IPS DF 19.7 (cell line): ENCODE measurements around the gene INKA2.

ENCODE experiments used
- DNase-seq: peaks from one replicate; pipeline ENCODE4 v3.0.0-alpha.2; 2013; ENCODE audit warnings: low read depth, low spot score

Gene INKA2

GRCh38 chr1:111733183-111733991 is 5.8 kb downstream of the INKA2 start:
- DNase-seq: no peak

- DNase-seq: no peak
Observed at GRCh38 chr1:111732718-111733117, 6.5 kb downstream of the INKA2 start.

- no peak for DNase-seq
Observed at GRCh38 chr1:111731956-111732355, 7.2 kb downstream of the INKA2 start.

GRCh38 chr1:111730706-111731105 is 8.5 kb downstream of the INKA2 start:
- DNase-seq: no peak

GRCh38 chr1:111729946-111730681 is 9.1 kb downstream of the INKA2 start:
- no peak for DNase-seq

- no peak for DNase-seq
Observed at GRCh38 chr1:111729271-111729921, 9.8 kb downstream of the INKA2 start.

GRCh38 chr1:111727056-111727455 is 12.1 kb downstream of the INKA2 start:
- no peak for DNase-seq

GRCh38 chr1:111725192-111725591 is 14.0 kb downstream of the INKA2 start:
- no peak for DNase-seq

GRCh38 chr1:111723871-111724270 is 15.3 kb downstream of the INKA2 start:
- no peak for DNase-seq

- DNase-seq: no peak
Observed at GRCh38 chr1:111723091-111723806, 15.9 kb downstream of the INKA2 start.

- no peak for DNase-seq
Observed at GRCh38 chr1:111720977-111721786, 18.0 kb downstream of the INKA2 start.

GRCh38 chr1:111720274-111720976 is 18.8 kb downstream of the INKA2 start:
- no peak for DNase-seq

GRCh38 chr1:111719674-111720132 is 19.5 kb downstream of the INKA2 start:
- no peak for DNase-seq

- DNase-seq: no peak
Observed at GRCh38 chr1:111719135-111719534, 20.1 kb downstream of the INKA2 start.

GRCh38 chr1:111717450-111717849 is 21.7 kb downstream of the INKA2 start:
- DNase-seq: no peak

GRCh38 chr1:111716333-111716732 is 22.9 kb downstream of the INKA2 start:
- DNase-seq: no peak

- no peak for DNase-seq
Observed at GRCh38 chr1:111709986-111710385, 29.2 kb downstream of the INKA2 start.

- DNase-seq: no peak
Observed at GRCh38 chr1:111707906-111708305, 31.3 kb downstream of the INKA2 start.

GRCh38 chr1:111706921-111707320 is 32.3 kb downstream of the INKA2 start:
- no peak for DNase-seq

GRCh38 chr1:111705841-111706240 is 33.4 kb downstream of the INKA2 start:
- no peak for DNase-seq
